ENCODE data around the gene ITGB1. TPM values are rescaled to one million over a fixed set of nuclear protein-coding genes. Genes with fewer than 3 reads are reported as not detected.

ITGB1 gene
- total and polyA plus RNA-seq, 2 experiments from 2014 or later, result 317 to 439 TPM

DNA sequence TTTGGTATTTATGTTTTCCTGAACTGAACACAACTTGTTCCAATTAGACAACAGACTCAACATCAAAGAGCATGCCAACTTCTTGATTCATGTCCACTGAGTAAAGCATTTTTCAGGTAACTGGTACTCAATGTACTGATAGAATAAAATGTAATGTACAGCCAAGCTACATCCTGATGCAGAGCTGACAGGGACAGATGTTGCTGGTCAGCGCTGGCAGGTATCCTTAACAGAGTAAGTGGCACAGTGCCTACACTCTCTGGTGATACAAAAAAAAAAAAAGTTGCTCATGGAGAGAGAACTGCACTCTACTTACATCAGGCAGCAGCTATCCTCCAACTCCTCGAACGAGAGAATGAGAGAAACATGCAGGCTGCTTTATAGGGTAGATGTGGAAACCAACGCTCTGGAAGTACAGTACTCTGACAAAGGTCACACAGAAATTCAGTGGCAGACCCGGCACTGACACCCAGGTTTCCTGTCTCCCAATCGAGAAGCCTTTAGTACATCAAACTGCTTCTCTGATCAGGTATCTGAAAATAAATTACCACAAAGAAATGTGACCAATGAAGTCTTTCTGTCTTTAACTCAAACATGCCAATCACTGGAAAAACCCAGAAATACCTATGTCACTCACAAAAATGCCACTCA, 4.6 kb downstream of the ITGB1 start:
- peak overlapping the region; percentile 76; the same call in 1 of the 2 replicates for H3K4me3 ChIP-seq
- no peak for ATAC-seq
- no peak for DNase-seq (ENCODE audit: low spot score)
- TF ChIP-seq, protein P1, sequence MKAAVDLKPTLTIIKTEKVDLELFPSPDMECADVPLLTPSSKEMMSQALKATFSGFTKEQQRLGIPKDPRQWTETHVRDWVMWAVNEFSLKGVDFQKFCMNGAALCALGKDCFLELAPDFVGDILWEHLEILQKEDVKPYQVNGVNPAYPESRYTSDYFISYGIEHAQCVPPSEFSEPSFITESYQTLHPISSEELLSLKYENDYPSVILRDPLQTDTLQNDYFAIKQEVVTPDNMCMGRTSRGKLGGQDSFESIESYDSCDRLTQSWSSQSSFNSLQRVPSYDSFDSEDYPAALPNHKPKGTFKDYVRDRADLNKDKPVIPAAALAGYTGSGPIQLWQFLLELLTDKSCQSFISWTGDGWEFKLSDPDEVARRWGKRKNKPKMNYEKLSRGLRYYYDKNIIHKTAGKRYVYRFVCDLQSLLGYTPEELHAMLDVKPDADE (IDR thresholded peaks at IDR 0.05), result no peak
- TF ChIP-seq POLR2AphosphoS5 (IDR thresholded peaks at IDR 0.05; ENCODE audit: low read depth) (no peak), EZH2phosphoT487 (IDR thresholded peaks at IDR 0.05; ENCODE audit: unreplicated experiment) (no peak), EZH2 (IDR thresholded peaks at IDR 0.05; ENCODE audit: low read depth, unreplicated experiment) (no peak), STAT1 (IDR thresholded peaks at IDR 0.05; ENCODE audit: unreplicated experiment) (no peak), JUNB (IDR thresholded peaks at IDR 0.05; ENCODE audit: unreplicated experiment) (no peak), ZNF331 (CRISPR knock-in tag; IDR thresholded peaks at IDR 0.05; ENCODE audit: low read depth) (no peak), ZNF114 (CRISPR knock-in tag; IDR thresholded peaks at IDR 0.05) (no peak), NANOG (IDR thresholded peaks at IDR 0.05; ENCODE audit: borderline replicate concordance) (no peak), CREB1 (CRISPR knock-in tag; IDR thresholded peaks at IDR 0.05; ENCODE audit: low read depth) (no peak)
- TF ChIP-seq, protein P2, sequence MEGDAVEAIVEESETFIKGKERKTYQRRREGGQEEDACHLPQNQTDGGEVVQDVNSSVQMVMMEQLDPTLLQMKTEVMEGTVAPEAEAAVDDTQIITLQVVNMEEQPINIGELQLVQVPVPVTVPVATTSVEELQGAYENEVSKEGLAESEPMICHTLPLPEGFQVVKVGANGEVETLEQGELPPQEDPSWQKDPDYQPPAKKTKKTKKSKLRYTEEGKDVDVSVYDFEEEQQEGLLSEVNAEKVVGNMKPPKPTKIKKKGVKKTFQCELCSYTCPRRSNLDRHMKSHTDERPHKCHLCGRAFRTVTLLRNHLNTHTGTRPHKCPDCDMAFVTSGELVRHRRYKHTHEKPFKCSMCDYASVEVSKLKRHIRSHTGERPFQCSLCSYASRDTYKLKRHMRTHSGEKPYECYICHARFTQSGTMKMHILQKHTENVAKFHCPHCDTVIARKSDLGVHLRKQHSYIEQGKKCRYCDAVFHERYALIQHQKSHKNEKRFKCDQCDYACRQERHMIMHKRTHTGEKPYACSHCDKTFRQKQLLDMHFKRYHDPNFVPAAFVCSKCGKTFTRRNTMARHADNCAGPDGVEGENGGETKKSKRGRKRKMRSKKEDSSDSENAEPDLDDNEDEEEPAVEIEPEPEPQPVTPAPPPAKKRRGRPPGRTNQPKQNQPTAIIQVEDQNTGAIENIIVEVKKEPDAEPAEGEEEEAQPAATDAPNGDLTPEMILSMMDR (conservative IDR thresholded peaks at IDR 0.05; ENCODE audit: low read depth in 2 of 2), result no peak
- TF ChIP-seq, protein P3, sequence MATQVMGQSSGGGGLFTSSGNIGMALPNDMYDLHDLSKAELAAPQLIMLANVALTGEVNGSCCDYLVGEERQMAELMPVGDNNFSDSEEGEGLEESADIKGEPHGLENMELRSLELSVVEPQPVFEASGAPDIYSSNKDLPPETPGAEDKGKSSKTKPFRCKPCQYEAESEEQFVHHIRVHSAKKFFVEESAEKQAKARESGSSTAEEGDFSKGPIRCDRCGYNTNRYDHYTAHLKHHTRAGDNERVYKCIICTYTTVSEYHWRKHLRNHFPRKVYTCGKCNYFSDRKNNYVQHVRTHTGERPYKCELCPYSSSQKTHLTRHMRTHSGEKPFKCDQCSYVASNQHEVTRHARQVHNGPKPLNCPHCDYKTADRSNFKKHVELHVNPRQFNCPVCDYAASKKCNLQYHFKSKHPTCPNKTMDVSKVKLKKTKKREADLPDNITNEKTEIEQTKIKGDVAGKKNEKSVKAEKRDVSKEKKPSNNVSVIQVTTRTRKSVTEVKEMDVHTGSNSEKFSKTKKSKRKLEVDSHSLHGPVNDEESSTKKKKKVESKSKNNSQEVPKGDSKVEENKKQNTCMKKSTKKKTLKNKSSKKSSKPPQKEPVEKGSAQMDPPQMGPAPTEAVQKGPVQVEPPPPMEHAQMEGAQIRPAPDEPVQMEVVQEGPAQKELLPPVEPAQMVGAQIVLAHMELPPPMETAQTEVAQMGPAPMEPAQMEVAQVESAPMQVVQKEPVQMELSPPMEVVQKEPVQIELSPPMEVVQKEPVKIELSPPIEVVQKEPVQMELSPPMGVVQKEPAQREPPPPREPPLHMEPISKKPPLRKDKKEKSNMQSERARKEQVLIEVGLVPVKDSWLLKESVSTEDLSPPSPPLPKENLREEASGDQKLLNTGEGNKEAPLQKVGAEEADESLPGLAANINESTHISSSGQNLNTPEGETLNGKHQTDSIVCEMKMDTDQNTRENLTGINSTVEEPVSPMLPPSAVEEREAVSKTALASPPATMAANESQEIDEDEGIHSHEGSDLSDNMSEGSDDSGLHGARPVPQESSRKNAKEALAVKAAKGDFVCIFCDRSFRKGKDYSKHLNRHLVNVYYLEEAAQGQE (IDR thresholded peaks at IDR 0.05; ENCODE audit: unreplicated experiment), result no peak
- TF ChIP-seq, protein P4, sequence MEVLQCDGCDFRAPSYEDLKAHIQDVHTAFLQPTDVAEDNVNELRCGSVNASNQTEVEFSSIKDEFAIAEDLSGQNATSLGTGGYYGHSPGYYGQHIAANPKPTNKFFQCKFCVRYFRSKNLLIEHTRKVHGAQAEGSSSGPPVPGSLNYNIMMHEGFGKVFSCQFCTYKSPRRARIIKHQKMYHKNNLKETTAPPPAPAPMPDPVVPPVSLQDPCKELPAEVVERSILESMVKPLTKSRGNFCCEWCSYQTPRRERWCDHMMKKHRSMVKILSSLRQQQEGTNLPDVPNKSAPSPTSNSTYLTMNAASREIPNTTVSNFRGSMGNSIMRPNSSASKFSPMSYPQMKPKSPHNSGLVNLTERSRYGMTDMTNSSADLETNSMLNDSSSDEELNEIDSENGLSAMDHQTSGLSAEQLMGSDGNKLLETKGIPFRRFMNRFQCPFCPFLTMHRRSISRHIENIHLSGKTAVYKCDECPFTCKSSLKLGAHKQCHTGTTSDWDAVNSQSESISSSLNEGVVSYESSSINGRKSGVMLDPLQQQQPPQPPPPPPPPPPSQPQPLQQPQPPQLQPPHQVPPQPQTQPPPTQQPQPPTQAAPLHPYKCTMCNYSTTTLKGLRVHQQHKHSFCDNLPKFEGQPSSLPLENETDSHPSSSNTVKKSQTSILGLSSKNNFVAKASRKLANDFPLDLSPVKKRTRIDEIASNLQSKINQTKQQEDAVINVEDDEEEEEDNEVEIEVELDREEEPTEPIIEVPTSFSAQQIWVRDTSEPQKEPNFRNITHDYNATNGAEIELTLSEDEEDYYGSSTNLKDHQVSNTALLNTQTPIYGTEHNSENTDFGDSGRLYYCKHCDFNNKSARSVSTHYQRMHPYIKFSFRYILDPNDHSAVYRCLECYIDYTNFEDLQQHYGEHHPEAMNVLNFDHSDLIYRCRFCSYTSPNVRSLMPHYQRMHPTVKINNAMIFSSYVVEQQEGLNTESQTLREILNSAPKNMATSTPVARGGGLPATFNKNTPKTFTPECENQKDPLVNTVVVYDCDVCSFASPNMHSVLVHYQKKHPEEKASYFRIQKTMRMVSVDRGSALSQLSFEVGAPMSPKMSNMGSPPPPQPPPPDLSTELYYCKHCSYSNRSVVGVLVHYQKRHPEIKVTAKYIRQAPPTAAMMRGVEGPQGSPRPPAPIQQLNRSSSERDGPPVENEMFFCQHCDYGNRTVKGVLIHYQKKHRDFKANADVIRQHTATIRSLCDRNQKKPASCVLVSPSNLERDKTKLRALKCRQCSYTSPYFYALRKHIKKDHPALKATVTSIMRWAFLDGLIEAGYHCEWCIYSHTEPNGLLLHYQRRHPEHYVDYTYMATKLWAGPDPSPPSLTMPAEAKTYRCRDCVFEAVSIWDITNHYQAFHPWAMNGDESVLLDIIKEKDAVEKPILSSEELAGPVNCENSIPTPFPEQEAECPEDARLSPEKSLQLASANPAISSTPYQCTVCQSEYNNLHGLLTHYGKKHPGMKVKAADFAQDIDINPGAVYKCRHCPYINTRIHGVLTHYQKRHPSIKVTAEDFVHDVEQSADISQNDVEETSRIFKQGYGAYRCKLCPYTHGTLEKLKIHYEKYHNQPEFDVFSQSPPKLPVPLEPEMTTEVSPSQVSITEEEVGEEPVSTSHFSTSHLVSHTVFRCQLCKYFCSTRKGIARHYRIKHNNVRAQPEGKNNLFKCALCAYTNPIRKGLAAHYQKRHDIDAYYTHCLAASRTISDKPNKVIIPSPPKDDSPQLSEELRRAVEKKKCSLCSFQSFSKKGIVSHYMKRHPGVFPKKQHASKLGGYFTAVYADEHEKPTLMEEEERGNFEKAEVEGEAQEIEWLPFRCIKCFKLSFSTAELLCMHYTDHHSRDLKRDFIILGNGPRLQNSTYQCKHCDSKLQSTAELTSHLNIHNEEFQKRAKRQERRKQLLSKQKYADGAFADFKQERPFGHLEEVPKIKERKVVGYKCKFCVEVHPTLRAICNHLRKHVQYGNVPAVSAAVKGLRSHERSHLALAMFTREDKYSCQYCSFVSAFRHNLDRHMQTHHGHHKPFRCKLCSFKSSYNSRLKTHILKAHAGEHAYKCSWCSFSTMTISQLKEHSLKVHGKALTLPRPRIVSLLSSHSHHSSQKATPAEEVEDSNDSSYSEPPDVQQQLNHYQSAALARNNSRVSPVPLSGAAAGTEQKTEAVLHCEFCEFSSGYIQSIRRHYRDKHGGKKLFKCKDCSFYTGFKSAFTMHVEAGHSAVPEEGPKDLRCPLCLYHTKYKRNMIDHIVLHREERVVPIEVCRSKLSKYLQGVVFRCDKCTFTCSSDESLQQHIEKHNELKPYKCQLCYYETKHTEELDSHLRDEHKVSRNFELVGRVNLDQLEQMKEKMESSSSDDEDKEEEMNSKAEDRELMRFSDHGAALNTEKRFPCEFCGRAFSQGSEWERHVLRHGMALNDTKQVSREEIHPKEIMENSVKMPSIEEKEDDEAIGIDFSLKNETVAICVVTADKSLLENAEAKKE (CRISPR knock-in tag; IDR thresholded peaks at IDR 0.05), result no peak
- peaks cover 34% of the 10 kb centered on the region for H4K20me1 ChIP-seq (replicated peaks; ENCODE audit: insufficient read depth)
- H3K4me2 ChIP-seq, result peak overlapping the region; percentile 92
- no peak overlapping the region; the same call in 1 of the 2 replicates for H3K27ac ChIP-seq (ENCODE audit: low read depth)
- Mint-ChIP-seq H3K4me3 (no peak overlapping the region), H3K27me3 (ENCODE audit: insufficient read depth, low read depth, poor library complexity) (peaks cover 2% of the 10 kb centered on the region), H3K27ac (peak overlapping the region; percentile 39; the same call in 1 of the 2 replicates), H3K9me3 (no peaks in the 10 kb centered on the region), H3K36me3 (ENCODE audit: low read depth) (no peaks in the 10 kb centered on the region), H3K4me1 (peaks cover 73% of the 10 kb centered on the region)
- H3K9me2 ChIP-seq (ENCODE audit: insufficient read depth), result no peaks in the 10 kb centered on the region
- peaks cover 73% of the 10 kb centered on the region for H3K4me1 ChIP-seq (ENCODE audit: insufficient read depth)
- no peak overlapping the region for H2AFZ ChIP-seq
- H3K27me3 ChIP-seq (ENCODE audit: insufficient read depth), result no peaks in the 10 kb centered on the region
- H3F3A ChIP-seq (replicated peaks; ENCODE audit: low read depth), result no peaks in the 10 kb centered on the region
- H3K36me3 ChIP-seq (ENCODE audit: insufficient read depth), result no peaks in the 10 kb centered on the region
- peaks cover 92% of the 10 kb centered on the region for H3K79me2 ChIP-seq (replicated peaks; ENCODE audit: insufficient read depth)
